Keratinocyte (primary cell): ENCODE measurements around the gene PCDHGA2. TPM values are rescaled to one million over a fixed set of nuclear protein-coding genes. Genes with fewer than 3 reads are reported as not detected.

Experiments used
- DNase-seq: peaks from one replicate; pipeline ENCODE4 v3.0.0-alpha.2; 2011; ENCODE audit warnings: low read depth, missing footprints, low spot score
- FAIRE-seq: peaks from 2 replicates; lab custom pipeline; 2011; peaks lifted over from hg19 to GRCh38; lab: Jason Lieb, UNC
- H2AFZ ChIP-seq: 2 replicates; pipeline ENCODE4 v1.6.0; 2012; ENCODE audit warnings: low read length, control low read depth, inconsistent platforms; ENCODE audit not compliant: control insufficient read depth
- H3K27ac ChIP-seq: 2 replicates; pipeline ENCODE4 v1.5.1; 2011; ENCODE audit warnings: low read length; ENCODE audit not compliant: control insufficient read depth, insufficient read depth
- H3K27me3 ChIP-seq: 3 replicates; pipeline ENCODE4 v1.6.0; 2011; ENCODE audit warnings: low read length; ENCODE audit not compliant: control insufficient read depth, insufficient read depth; ENCODE audit errors: extremely low read depth
- H3K36me3 ChIP-seq, 2 experiments: 2 replicates in 1 of 2; 3 replicates in 1 of 2; pipeline ENCODE4 v1.5.1; 2011; ENCODE audit warnings: low read length in 2 of 2, mild to moderate bottlenecking in 1 of 2; ENCODE audit not compliant: control insufficient read depth in 2 of 2, insufficient read depth in 2 of 2; ENCODE audit errors: extremely low read depth in 1 of 2
- H3K4me1 ChIP-seq: 3 replicates; pipeline ENCODE4 v1.5.1; 2011; ENCODE audit warnings: low read length; ENCODE audit not compliant: control insufficient read depth, insufficient read depth; ENCODE audit errors: extremely low read depth
- H3K4me2 ChIP-seq: 3 replicates; pipeline ENCODE4 v1.6.0; 2011; ENCODE audit warnings: low read depth, low read length; ENCODE audit not compliant: control insufficient read depth, insufficient read depth; ENCODE audit errors: extremely low read depth
- H3K4me3 ChIP-seq, 3 experiments: fragments of 200-600 bp in 1 of 3; sonication (generic) in 1 of 3; 2 replicates in 2 of 3; 3 replicates in 1 of 3; pipeline ENCODE4 v1.5.1; 2011 to 2016; ENCODE audit warnings: low read length in 3 of 3, mild to moderate bottlenecking in 3 of 3, control low read depth in 2 of 3, inconsistent platforms in 1 of 3, low read depth in 1 of 3, mixed read lengths in 1 of 3, mixed run types in 1 of 3, moderate library complexity in 1 of 3; ENCODE audit not compliant: control insufficient read depth in 2 of 3, insufficient read depth in 2 of 3; ENCODE audit errors: extremely low read depth in 1 of 3
- H3K79me2 ChIP-seq: 2 replicates; pipeline ENCODE4 v1.6.0; 2012; ENCODE audit warnings: low read length; ENCODE audit not compliant: control insufficient read depth, insufficient read depth
- H3K9ac ChIP-seq: 3 replicates; pipeline ENCODE4 v1.6.0; 2011; ENCODE audit warnings: low read length; ENCODE audit not compliant: control insufficient read depth, insufficient read depth; ENCODE audit errors: extremely low read depth
- H3K9me1 ChIP-seq: 3 replicates; pipeline ENCODE4 v1.6.0; 2011; ENCODE audit warnings: low read length; ENCODE audit not compliant: control insufficient read depth, insufficient read depth; ENCODE audit errors: extremely low read depth
- H3K9me3 ChIP-seq: 2 replicates; pipeline ENCODE4 v1.5.1; 2012; ENCODE audit warnings: low read depth, low read length; ENCODE audit not compliant: control insufficient read depth
- H4K20me1 ChIP-seq: 3 replicates; pipeline ENCODE4 v1.6.0; 2011; ENCODE audit warnings: low read length; ENCODE audit not compliant: control insufficient read depth, insufficient read depth; ENCODE audit errors: extremely low read depth
- EZH2 ChIP-seq: IDR thresholded peaks from one replicate; pipeline ENCODE4 v1.6.1; 2012; ENCODE audit warnings: inconsistent platforms, mild to moderate bottlenecking, low read length, moderate library complexity
- dilution Hi-C: fragments of 300-500 bp; cut with MboI; formaldehyde crosslinking; loops from one replicate; pipeline ENCODE4 v1.7.0; 2020; ENCODE audit warnings: low sequenced_read_pairs; ENCODE audit not compliant: extremely low pct_ligation_motif_present
- polyA plus RNA-seq, 5 experiments: library from polyadenylated mRNA; depleted of rRNA in 3 of 5; stranded (reverse) in 3 of 5; stranded (forward) in 1 of 5; unstranded in 1 of 5; fragments of >200 nt; gene quantifications; 1 replicate in 1 of 5; 2 replicates in 3 of 5; 3 replicates in 1 of 5; pipeline versions ENCODE4 v1.2.1 to v1.2.3, GENCODE V29; 2011 to 2012; ENCODE audit warnings: missing spikeins in 2 of 5, low read depth in 1 of 5, low replicate concordance in 1 of 5
- TF ChIP-seq, protein P1 (sequence below), 3 experiments: IDR thresholded peaks in 1 of 3; conservative IDR thresholded peaks in 1 of 3; optimal IDR thresholded peaks in 1 of 3; 2 replicates in 2 of 3; 3 replicates in 1 of 3; pipeline versions ENCODE3 to v1.5.1; 2011; ENCODE audit warnings: low read length in 3 of 3, mild to moderate bottlenecking in 3 of 3, moderate library complexity in 2 of 3, control low read depth in 1 of 3, inconsistent platforms in 1 of 3; ENCODE audit not compliant: insufficient read depth in 2 of 3; ENCODE audit errors: extremely low read depth in 1 of 3

Gene PCDHGA2
- polyA plus RNA-seq, 1 donor (not counting 4 experiments of a cell fraction or from before 2014, with no cell fraction given): 0.14 TPM

DNA sequence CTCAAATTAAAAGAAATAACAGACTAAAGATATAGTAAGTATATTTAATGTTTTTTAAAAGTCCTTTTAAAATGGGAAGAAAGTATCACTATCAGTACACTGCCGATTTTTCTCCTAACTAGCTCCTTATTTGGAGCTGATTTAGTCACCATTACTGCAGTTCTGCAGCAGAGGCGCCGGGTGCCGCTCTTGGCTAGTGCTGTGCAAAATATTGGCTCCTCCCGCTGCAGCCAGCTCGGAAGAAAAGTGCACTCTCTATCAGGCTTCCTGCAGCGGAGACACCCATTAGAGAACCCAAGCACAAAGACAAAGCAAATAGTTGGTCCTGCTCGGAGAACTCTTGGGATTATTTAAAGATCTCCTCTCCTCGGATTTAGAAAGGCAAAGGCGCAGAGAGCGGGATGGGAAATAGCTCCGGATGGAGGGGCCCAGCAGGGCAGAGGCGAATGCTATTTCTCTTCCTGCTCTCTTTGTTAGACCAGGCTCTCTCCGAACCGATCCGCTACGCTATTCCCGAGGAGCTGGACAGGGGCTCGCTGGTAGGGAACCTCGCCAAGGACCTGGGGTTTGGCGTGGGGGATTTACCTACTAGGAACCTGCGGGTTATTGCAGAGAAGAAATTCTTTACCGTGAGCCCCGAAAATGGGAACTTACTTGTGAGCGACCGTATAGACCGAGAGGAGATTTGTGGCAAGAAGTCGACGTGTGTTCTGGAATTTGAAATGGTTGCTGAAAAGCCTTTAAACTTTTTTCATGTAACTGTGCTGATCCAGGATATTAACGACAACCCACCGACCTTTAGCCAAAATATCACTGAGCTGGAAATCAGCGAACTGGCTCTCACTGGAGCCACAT, 31.7 kb downstream of the PCDHGA2 start, which contains the start of gene PCDHGB3:
PCDHGB3 (plus strand) TSS at position 249 of the 855 bp plus-strand sequence; CDS start at position 402, 153 bp downstream.
- H3K9me3 ChIP-seq: peaks cover 33% of the 10 kb centered on the region
- peaks cover 42% of the 10 kb centered on the region for H3K27me3 ChIP-seq
- no peaks in the 10 kb centered on the region for H3K36me3 ChIP-seq
- H3K9ac ChIP-seq: no peak within 1 kb of the TSS
- no peak for DNase-seq
- H2AFZ ChIP-seq: peak within 1 kb of the TSS; percentile 33
- no peak for FAIRE-seq
- dilution Hi-C loops: no loop called here
- H3K4me1 ChIP-seq: no peaks in the 10 kb centered on the region
- H3K27ac ChIP-seq: no peak within 1 kb of the TSS
- H3K9me1 ChIP-seq: no peaks in the 10 kb centered on the region
- H3K4me2 ChIP-seq: peak within 1 kb of the TSS; percentile 29
- no peaks in the 10 kb centered on the region for H4K20me1 ChIP-seq
- TF ChIP-seq, protein P1, sequence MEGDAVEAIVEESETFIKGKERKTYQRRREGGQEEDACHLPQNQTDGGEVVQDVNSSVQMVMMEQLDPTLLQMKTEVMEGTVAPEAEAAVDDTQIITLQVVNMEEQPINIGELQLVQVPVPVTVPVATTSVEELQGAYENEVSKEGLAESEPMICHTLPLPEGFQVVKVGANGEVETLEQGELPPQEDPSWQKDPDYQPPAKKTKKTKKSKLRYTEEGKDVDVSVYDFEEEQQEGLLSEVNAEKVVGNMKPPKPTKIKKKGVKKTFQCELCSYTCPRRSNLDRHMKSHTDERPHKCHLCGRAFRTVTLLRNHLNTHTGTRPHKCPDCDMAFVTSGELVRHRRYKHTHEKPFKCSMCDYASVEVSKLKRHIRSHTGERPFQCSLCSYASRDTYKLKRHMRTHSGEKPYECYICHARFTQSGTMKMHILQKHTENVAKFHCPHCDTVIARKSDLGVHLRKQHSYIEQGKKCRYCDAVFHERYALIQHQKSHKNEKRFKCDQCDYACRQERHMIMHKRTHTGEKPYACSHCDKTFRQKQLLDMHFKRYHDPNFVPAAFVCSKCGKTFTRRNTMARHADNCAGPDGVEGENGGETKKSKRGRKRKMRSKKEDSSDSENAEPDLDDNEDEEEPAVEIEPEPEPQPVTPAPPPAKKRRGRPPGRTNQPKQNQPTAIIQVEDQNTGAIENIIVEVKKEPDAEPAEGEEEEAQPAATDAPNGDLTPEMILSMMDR (optimal IDR thresholded peaks at IDR 0.05 in 1 of 3, IDR thresholded peaks at IDR 0.05 in 1 of 3, conservative IDR thresholded peaks at IDR 0.05 in 1 of 3; ENCODE audit: extremely low read depth in 1 of 3, insufficient read depth in 2 of 3, low read length in 3 of 3): peak; percentile 30 to 55 (median 31)
- no peak for TF ChIP-seq EZH2
- no peaks in the 10 kb centered on the region for H3K79me2 ChIP-seq
- H3K4me3 ChIP-seq: peak within 1 kb of the TSS in 2 of 3 experiments; percentile 1 to 31

DNA sequence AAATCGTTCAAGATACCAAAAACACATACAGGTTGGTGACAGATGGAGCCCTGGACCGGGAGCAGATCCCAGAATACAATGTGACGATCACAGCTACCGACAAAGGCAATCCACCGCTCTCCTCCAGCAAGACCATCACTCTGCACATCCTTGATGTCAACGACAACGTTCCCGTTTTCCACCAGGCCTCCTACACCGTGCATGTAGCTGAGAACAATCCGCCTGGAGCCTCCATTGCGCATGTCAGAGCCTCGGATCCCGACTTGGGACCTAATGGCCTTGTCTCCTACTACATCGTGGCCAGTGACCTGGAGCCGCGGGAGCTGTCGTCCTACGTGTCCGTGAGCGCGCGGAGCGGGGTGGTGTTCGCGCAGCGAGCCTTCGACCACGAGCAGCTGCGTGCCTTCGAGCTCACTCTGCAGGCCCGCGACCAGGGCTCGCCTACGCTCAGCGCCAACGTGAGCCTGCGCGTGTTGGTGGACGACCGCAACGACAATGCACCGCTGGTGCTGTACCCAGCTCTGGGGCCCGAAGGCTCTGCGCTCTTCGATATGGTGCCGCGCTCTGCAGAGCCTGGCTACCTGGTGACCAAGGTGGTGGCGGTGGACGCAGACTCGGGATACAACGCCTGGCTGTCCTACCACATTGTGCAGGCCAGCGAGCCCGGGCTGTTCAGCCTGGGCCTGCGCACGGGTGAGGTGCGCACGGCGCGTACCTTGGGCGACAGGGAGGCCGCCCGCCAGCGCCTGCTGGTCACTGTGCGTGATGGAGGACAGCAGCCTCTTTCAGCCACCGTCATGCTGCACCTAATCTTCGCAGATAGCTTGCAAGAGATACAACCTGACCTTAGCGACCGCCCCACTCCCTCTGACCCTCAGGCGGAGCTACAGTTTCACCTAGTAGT, 33.3 kb downstream of the PCDHGA2 start:
- H3K36me3 ChIP-seq: no peaks in the 10 kb centered on the region
- no peak overlapping the region for H3K4me2 ChIP-seq
- H3K27me3 ChIP-seq: peaks cover 33% of the 10 kb centered on the region
- H3K4me3 ChIP-seq: no peak overlapping the region
- H3K9me3 ChIP-seq: peaks cover 24% of the 10 kb centered on the region
- TF ChIP-seq EZH2: no peak
- TF ChIP-seq, protein P1 (optimal IDR thresholded peaks at IDR 0.05 in 1 of 3, IDR thresholded peaks at IDR 0.05 in 1 of 3, conservative IDR thresholded peaks at IDR 0.05 in 1 of 3; ENCODE audit: extremely low read depth in 1 of 3, insufficient read depth in 2 of 3, low read length in 3 of 3): no peak
- no peak overlapping the region for H2AFZ ChIP-seq
- FAIRE-seq (no peak), DNase-seq (no peak)
- H3K9me1 ChIP-seq: no peaks in the 10 kb centered on the region
- H3K27ac ChIP-seq: no peak overlapping the region
- H3K4me1 ChIP-seq: no peaks in the 10 kb centered on the region
- dilution Hi-C loops: no loop called here
- H3K79me2 ChIP-seq: no peaks in the 10 kb centered on the region
- no peak overlapping the region for H3K9ac ChIP-seq
- no peaks in the 10 kb centered on the region for H4K20me1 ChIP-seq
